Stimulated activated CD8-positive, alpha-beta memory T cell treated with anti-CD3 and anti-CD28 coated beads, Interleukin-7, amount 100 ng/mL, for 24 hours (primary cell): Measurements from ENCODE around the gene OTULINL.
"Not testable (repeated sequence)": the region's sequence is repeated elsewhere in the genome, so short reads cannot be mapped to it uniquely, and the experiment has no call there.

Source experiments
- DNase-seq: peaks from one replicate; pipeline ENCODE4 v3.0.0-alpha.2; 2020; ENCODE audit warnings: low read depth

The OTULINL gene

DNA sequence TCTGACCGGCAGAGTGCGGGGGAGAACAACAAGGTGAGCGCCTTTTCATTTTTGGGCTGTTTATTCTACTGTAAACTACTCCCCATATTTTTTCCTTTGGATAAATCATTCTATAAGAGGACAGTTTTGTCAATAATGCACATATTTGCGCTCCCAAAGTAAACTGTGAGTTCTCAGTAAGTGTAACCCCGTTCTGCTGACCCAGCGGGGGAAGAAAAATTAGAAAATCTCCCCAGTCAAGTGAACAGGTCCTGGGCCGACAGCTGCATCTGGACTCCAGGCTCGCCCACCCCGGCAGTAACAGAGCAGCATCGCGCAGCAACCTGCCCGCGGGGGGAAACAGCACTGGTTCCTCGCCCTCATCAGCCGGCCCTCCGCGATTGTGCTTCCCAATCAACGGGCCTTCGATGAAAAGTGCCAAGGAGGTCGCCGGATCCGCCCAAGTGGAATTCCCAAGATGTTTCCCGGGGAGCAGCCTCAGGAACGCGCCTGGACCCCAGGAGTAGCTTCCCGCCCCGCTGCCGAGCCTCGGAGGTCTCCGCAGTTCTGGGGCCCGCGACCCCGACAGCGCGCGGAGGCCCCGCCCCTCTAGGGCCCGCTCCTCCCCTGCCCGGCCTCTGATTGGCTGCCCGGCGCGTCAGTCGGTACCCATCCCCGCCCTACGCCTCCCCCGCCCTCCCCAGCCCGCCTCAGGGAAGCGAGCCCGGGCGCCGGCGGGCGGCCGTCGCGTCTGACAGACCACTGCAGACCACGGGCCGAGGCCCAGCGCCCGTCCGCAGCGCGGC is at the start of gene OTULINL:
TSS of gene OTULINL (plus strand) at position 687 of the 785 bp plus-strand sequence. CDS start 103 bp downstream, outside the sequence.
- DNase-seq: peak; percentile 79

- DNase-seq: no peak
These were observed 49.4 kb upstream of the OTULINL start for GRCh38 chr5:14532180-14532579.

DNA sequence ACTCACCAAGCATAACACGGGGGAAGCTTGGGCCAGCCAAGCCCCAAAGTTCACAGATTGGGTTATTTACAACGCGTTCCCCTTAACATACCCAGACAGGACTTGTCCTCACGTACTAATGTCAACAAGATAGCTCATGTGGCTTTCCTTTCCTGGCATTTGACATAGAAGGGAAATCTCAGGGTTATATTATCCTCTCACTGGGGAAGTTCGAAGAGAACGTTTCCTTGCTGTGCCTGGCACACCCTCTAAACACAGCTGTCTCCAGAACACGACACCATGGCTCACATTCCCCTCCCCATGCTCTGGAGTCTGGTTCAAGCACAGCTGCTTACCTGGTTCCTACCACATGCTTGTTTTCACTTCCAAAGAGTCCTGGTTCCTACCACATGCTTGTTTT is 46.8 kb upstream of the OTULINL start:
- no peak for DNase-seq

GRCh38 chr5:14545308-14545707 is 36.3 kb upstream of the OTULINL start:
- DNase-seq: no peak

DNA sequence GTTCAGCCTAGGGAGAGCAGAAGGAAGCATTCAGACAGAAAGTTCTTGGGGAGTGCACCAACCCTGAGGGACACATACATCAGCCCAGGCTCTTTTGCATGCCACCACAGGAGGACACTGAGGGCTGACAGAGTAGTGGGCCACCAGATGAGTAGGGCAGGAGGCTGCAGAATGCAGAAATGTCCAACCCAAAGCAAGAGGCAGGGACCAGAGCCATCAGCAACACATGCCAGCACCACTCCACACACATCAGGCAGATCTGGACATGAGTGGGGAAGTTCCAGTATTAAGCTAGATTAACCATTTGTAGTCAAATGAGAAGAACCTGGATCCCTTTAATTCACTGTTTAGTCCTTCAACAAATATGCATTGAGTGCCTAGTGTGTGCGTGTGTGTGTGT is 35.7 kb upstream of the OTULINL start:
- no peak for DNase-seq

DNA sequence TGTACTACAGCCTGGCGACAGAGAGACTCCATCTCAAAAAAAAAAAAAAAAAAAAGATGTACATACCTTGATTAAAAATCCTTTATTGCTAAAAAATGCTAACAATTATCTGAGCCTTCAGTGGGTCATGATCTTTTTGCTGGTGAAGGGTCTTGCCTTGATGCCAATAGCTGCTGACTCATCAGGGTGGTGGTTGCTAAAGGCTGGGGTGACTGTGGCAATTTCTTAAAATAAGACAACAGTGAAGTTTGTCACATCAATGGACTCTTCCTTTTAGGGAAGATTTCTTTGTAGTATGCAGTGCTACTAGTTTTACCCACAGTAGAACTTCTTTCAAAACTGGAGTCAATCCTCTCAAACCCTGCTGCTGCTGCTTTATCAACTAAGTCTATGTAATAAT is 33.9 kb upstream of the OTULINL start:
- DNase-seq: no peak

DNA sequence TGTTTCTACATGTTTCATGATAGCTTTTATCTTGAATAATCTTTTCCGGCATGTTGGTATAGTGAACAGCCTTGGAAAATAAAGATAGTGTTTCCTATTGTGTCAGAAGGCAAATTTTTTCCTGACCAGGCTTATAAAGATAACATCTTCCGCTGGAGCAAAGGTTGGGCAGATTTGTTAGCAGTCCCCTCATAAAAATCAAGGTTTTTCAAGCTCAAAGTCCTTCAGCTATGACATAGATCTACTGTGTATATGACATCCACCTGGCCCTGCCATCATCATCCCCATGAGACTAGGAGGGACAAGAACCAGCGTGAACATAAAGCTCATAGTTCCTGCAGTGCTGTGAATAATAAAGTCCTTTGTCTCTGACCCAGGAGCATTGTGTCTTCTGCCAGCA is 30.4 kb upstream of the OTULINL start:
- no peak for DNase-seq

DNA sequence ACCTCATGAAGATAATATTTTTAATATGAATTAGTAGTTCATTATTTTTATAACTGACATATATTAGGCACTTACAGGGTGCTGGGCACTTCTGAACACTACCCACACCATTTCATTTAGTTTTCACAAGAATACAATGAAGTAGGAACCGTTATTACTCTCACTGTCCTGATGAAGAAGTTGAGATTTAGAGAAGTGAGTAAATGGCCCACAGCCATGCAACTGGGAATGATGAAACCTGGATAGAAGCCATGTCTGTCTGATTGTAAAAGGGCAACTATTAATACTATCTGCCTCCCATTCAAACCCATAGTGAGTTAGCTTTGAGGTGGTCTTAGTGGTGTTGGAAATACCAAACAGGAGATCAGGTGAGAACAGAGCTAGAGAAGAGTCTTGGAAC is 29.6 kb upstream of the OTULINL start:
- DNase-seq: no peak

- not testable (repeated sequence) for DNase-seq
These were observed 27.3 kb upstream of the OTULINL start for GRCh38 chr5:14554288-14554687.

GRCh38 chr5:14556015-14556414 is 25.6 kb upstream of the OTULINL start:
- DNase-seq: no peak

GRCh38 chr5:14557203-14557770 is 24.3 kb upstream of the OTULINL start:
- no peak for DNase-seq

DNA sequence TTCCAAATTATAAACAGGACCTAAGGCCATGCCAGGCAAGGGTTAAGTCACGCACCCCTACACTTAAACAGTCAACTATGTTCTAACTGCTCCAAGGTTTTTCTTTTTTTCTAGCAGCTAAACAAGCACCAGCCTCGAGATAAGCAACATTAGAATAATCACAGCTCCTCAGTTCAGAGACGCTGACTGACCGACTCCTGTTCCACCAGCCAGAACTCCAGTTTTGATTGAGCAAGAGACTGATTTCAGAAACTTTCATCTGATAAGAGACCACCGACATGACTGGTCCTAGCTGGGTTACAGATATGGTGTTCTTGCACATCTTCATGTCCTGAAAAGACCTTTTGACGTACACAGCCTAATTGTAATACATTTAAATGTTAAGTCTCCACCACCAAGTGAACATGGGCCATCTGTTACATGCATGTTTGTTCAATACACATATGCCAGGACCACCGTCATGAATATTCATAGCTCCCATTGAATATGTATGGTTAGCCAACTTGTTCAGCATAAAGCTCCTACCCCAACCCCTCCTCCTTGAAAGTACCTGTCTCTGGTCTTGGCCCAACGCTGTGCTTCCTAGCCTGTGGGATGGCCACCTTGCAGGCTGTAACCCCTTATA is 23.7 kb upstream of the OTULINL start:
- no peak for DNase-seq

DNA sequence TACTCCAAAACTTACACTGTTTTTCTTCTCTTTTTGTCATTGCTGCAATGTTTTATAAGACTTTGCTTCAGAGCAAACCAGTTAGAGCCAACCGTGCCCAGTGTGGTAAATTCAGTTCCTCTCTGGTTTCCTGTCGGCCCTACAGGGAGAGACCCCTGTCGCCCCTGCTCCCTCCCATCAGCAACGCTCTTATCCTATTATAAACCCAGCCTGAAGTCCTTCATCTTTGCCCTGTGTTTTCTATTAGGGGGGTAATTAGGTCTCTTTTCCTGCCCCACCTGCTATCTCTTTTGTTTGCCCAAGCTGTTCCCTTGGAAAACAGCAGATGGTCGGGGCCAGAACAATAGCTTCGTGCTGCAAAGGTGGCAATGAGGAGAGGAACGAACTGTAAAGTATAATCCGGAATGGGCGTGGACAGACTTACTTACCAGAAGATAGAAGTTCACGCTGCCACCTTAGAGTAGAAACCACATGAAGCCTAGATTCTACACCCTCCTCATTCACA is 21.4 kb upstream of the OTULINL start:
- DNase-seq: no peak

GRCh38 chr5:14561741-14562140 is 19.9 kb upstream of the OTULINL start:
- no peak for DNase-seq

DNA sequence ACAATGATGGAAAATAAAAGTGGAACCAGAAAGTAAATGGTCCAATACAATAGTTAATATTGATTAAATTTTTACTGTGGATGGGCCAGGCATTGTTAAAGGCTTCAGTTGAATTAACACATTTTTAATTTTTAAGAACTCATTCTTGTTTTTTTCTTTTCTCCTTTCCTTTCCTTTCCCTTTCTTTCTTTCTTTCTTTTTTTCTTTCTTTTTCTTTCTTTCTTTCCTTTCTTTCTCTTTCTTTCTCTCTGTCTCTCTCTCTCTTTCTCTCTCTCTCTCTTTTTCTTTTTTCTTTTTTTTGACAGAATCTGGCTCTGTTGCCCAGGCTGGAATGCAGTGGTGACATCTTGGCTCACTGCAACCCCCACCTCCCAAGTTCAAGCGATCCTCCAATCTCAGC is 13.3 kb upstream of the OTULINL start:
- no peak for DNase-seq

DNA sequence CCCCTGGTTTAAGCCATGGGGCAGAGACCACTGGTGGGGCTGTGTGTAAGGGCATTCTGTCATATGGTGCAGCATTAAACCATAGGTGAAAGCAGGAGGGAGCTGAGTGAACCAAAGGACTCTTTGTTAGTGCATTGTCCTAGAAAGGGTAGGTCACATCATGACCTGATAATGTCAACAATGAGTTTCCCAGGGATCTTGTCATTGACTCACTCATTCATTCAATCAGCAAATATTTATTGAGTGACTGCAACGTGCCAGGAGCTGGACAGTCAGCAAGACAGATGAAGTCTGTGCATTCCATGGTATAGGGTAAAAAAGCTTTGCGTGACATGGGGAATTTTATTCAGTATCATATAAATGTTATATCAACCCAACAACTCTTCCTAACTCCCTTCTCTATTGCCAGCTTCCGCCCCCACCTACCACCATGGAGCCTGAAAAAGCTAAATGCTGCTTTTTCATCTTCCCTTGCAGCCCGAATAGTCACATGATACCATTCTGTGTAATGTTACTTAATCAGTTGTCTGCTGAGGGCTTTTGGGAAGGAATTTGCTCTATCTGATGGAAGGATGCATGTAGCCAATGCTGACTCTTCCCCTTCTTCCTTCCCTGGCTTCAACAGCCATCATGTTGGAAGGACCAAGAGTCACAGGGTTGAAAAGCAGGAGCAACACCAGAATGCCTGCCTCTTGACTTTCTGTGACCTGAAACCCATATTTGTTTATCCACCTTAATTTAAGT is 11.5 kb upstream of the OTULINL start:
- no peak for DNase-seq

- no peak for DNase-seq
These were observed 9.7 kb upstream of the OTULINL start for GRCh38 chr5:14571901-14572300.

GRCh38 chr5:14572385-14572784 is 9.2 kb upstream of the OTULINL start:
- DNase-seq: no peak

- DNase-seq: no peak
These were observed 8.8 kb upstream of the OTULINL start for GRCh38 chr5:14572836-14573235.

GRCh38 chr5:14574096-14574495 is 7.5 kb upstream of the OTULINL start:
- no peak for DNase-seq

DNA sequence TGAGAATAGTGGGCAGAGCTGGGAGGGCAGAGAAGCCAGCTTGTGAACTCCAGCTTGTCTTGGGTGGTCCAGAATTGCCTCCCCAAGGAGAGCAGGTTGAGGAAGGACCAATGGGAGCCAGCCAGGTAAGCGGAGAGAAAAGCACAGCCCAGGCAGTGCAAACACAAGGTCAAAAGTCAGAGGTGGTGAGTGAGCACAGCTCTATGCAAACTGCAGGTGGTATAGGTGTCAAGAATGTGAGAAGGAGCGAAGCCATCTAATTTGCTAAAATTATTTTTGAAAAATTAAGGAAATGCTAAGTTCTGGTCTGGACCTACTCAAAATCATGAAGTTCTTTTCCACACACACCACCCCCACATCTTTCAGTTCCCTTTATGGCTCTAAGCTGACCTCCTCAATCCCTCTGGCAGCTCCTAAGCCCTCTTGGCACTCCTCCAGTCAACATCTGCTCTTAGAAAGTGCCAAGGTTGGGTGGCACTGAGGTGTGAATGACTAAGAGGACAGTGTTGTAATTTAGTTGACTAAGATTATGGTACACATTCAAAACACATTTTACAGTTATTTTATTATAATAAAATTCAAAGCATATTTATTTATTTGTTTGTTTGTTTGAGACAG is 6.6 kb upstream of the OTULINL start:
- no peak for DNase-seq

GRCh38 chr5:14576206-14576605 is 5.4 kb upstream of the OTULINL start:
- DNase-seq: no peak
